H9 (cell line): ENCODE measurements around the gene ASB18. TPM values are rescaled to one million over a fixed set of nuclear protein-coding genes. Genes with fewer than 3 reads are reported as not detected.

ENCODE experiments used
- DNase-seq: peaks from one replicate; pipeline ENCODE4 v3.0.0-alpha.2; 2017
- H2AFZ ChIP-seq: one replicate; pipeline ENCODE4 v1.6.1; 2013; ENCODE audit warnings: mild to moderate bottlenecking, low read length, control low read depth, moderate library complexity
- H2AK5ac ChIP-seq: 2 replicates; pipeline ENCODE4 v1.6.1; 2013; ENCODE audit warnings: low read length, control low read depth, mixed read lengths; ENCODE audit not compliant: insufficient read length
- H2BK120ac ChIP-seq: one replicate; pipeline ENCODE4 v1.6.1; 2013; ENCODE audit warnings: low read depth, mild to moderate bottlenecking, low read length, control low read depth, inconsistent platforms; ENCODE audit not compliant: poor library complexity, severe bottlenecking
- H2BK12ac ChIP-seq: 2 replicates; pipeline ENCODE4 v1.6.1; 2013; ENCODE audit warnings: low read length, control low read depth, mixed read lengths, low read depth; ENCODE audit not compliant: insufficient read length
- H2BK15ac ChIP-seq: 2 replicates; pipeline ENCODE4 v1.6.1; 2013; ENCODE audit warnings: low read depth, low read length, control low read depth
- H2BK20ac ChIP-seq: one replicate; pipeline ENCODE4 v1.6.1; 2013; ENCODE audit warnings: low read depth, mild to moderate bottlenecking, low read length, control low read depth, inconsistent platforms; ENCODE audit not compliant: poor library complexity, severe bottlenecking
- H2BK5ac ChIP-seq: 2 replicates; pipeline ENCODE4 v1.6.1; 2013; ENCODE audit warnings: low read length, control low read depth, mixed read lengths; ENCODE audit not compliant: insufficient read length
- H3K14ac ChIP-seq: 2 replicates; pipeline ENCODE4 v1.6.1; 2013; ENCODE audit warnings: low read length, control low read depth; ENCODE audit not compliant: insufficient read depth
- H3K18ac ChIP-seq: 2 replicates; pipeline ENCODE4 v1.6.1; 2013; ENCODE audit warnings: low read depth, mild to moderate bottlenecking, mixed read lengths, low read length, control low read depth; ENCODE audit not compliant: insufficient read length
- H3K23ac ChIP-seq: 2 replicates; pipeline ENCODE4 v1.6.1; 2013; ENCODE audit warnings: low read length, control low read depth, mixed read lengths, low read depth; ENCODE audit not compliant: insufficient read length
- H3K23me2 ChIP-seq: 2 replicates; pipeline ENCODE4 v1.6.1; 2013; ENCODE audit warnings: low read depth, mild to moderate bottlenecking, mixed read lengths, low read length, control low read depth; ENCODE audit not compliant: insufficient read length, poor library complexity, severe bottlenecking
- H3K27ac ChIP-seq: 2 replicates; pipeline ENCODE4 v1.5.1; 2013; ENCODE audit warnings: low read length, control low read depth, mixed read lengths, low read depth; ENCODE audit not compliant: insufficient read length
- H3K27me3 ChIP-seq: 2 replicates; pipeline ENCODE4 v1.6.1; 2013; ENCODE audit warnings: low read length, control low read depth, inconsistent platforms; ENCODE audit not compliant: insufficient read depth
- H3K4ac ChIP-seq: 2 replicates; pipeline ENCODE4 v1.6.1; 2013; ENCODE audit warnings: low read depth, mild to moderate bottlenecking, control low read depth, inconsistent platforms, low read length, moderate library complexity
- H3K4me1 ChIP-seq: 2 replicates; pipeline ENCODE4 v1.6.1; 2013; ENCODE audit warnings: low read length, control low read depth, inconsistent platforms; ENCODE audit not compliant: insufficient read depth
- H3K4me2 ChIP-seq: 2 replicates; pipeline ENCODE4 v1.6.1; 2013; ENCODE audit warnings: low read length, control low read depth, mixed read lengths; ENCODE audit not compliant: insufficient read length, insufficient read depth
- H3K56ac ChIP-seq: 2 replicates; pipeline ENCODE4 v1.6.1; 2013; ENCODE audit warnings: low read depth, mild to moderate bottlenecking, mixed read lengths, low read length, control low read depth; ENCODE audit not compliant: insufficient read length
- H3K79me1 ChIP-seq: 2 replicates; pipeline ENCODE4 v1.6.1; 2013; ENCODE audit warnings: low read depth, mild to moderate bottlenecking, moderate library complexity, low read length, control low read depth, inconsistent platforms; ENCODE audit not compliant: insufficient read depth, poor library complexity, severe bottlenecking
- H3K79me2 ChIP-seq: 2 replicates; pipeline ENCODE4 v1.6.1; 2013; ENCODE audit warnings: low read length, control low read depth, inconsistent platforms; ENCODE audit not compliant: insufficient read depth
- H3K9ac ChIP-seq: 2 replicates; pipeline ENCODE4 v1.6.1; 2013; ENCODE audit warnings: low read length, control low read depth, mixed read lengths; ENCODE audit not compliant: insufficient read length; ENCODE audit errors: extremely low read depth
- H3K9me3 ChIP-seq: one replicate; pipeline ENCODE4 v1.6.1; 2013; ENCODE audit warnings: low read depth, low read length, inconsistent platforms; ENCODE audit not compliant: control insufficient read depth
- H3T11ph ChIP-seq: one replicate; pipeline ENCODE4 v1.6.1; 2013; ENCODE audit warnings: mild to moderate bottlenecking, low read length, control low read depth, inconsistent platforms
- H4K20me1 ChIP-seq: one replicate; pipeline ENCODE4 v1.6.1; 2013; ENCODE audit not compliant: control insufficient read depth, insufficient read length, insufficient read depth
- H4K5ac ChIP-seq: 2 replicates; pipeline ENCODE4 v1.6.1; 2013; ENCODE audit warnings: low read depth, mild to moderate bottlenecking, mixed read lengths, low read length, control low read depth; ENCODE audit not compliant: insufficient read length
- H4K8ac ChIP-seq: replicated peaks from 2 replicates; pipeline ENCODE4 v1.6.1; 2013; ENCODE audit warnings: low read length, control low read depth, mixed read lengths, low read depth; ENCODE audit not compliant: insufficient read length
- H4K91ac ChIP-seq: 2 replicates; pipeline ENCODE4 v1.6.1; 2013; ENCODE audit warnings: low read depth, mild to moderate bottlenecking, moderate library complexity, mixed read lengths, low read length, control low read depth; ENCODE audit not compliant: insufficient read length
- H3K27ac Mint-ChIP-seq, 3 experiments: 2 replicates in 2 of 3; 3 replicates in 1 of 3; pipeline ENCODE4 v1.8.0; 2020 to 2021; ENCODE audit warnings: mixed read lengths in 3 of 3, mild to moderate bottlenecking in 1 of 3, moderate library complexity in 1 of 3
- H3K27me3 Mint-ChIP-seq: 2 replicates; pipeline ENCODE4 v1.8.0; 2021; ENCODE audit warnings: low read depth, mild to moderate bottlenecking, moderate library complexity, mixed read lengths
- H3K36me3 Mint-ChIP-seq, 3 experiments: 2 replicates in 2 of 3; 3 replicates in 1 of 3; pipeline ENCODE4 v1.8.0; 2020 to 2021; ENCODE audit warnings: low read depth in 3 of 3, mixed read lengths in 3 of 3; ENCODE audit not compliant: insufficient read depth in 1 of 3
- H3K4me1 Mint-ChIP-seq, 2 experiments: 2 replicates each; pipeline ENCODE4 v1.8.0; 2020; ENCODE audit warnings: mixed read lengths in 2 of 2
- H3K4me3 Mint-ChIP-seq, 2 experiments: 2 replicates in 1 of 2; 3 replicates in 1 of 2; pipeline ENCODE4 v1.8.0; 2020 to 2021; ENCODE audit warnings: mild to moderate bottlenecking in 2 of 2, mixed read lengths in 2 of 2, moderate library complexity in 1 of 2
- H3K9me3 Mint-ChIP-seq, 2 experiments: 2 replicates in 1 of 2; 3 replicates in 1 of 2; pipeline ENCODE4 v1.8.0; 2020; ENCODE audit warnings: mild to moderate bottlenecking in 2 of 2, mixed read lengths in 2 of 2, moderate library complexity in 1 of 2
- CTCF ChIP-seq: fragments of 200-600 bp; sonication (generic); conservative IDR thresholded peaks from 3 replicates; pipeline ENCODE4 v1.8.0; 2021; ENCODE audit warnings: antibody characterized with exemption, mild to moderate bottlenecking
- WGBS: extraction: QIAGEN DNeasy Blood & Tissue Kit; methylation state at CpG from one replicate; pipeline ENCODE4 v1.1.7; 2013; ENCODE audit warnings: missing lambda C conversion rate, low lambda C conversion rate, mixed read lengths; ENCODE audit not compliant: insufficient read length; ENCODE audit errors: extremely low coverage; 5-methylcytosine and 5-hydroxymethylcytosine counted together
- total RNA-seq: library from RNA; stranded (reverse); gene quantifications from 2 replicates; pipeline ENCODE4 v1.2.1, GENCODE V29; 2021

Gene ASB18
- total RNA-seq, 1 experiment from 2014 or later: not detected

GRCh38 chr2:236168110-236169080 is 95.8 kb downstream of the ASB18 start, which contains the start of gene GBX2:
TSS of gene GBX2 (minus strand) at chr2:236168386. CDS start at chr2:236167971, 415 bp downstream.
- H3K79me2 ChIP-seq: no peaks in the 10 kb centered on the region
- no peak within 1 kb of the TSS for H2AK5ac ChIP-seq
- no peaks in the 10 kb centered on the region for H4K20me1 ChIP-seq
- H2BK120ac ChIP-seq: no peak within 1 kb of the TSS
- H3K4me2 ChIP-seq: peak within 1 kb of the TSS; percentile 64
- no peak within 1 kb of the TSS for H2BK15ac ChIP-seq
- H2BK5ac ChIP-seq: no peak within 1 kb of the TSS
- no CpG with 5 or more reads among the region's 105 CpGs for WGBS
- no peak within 1 kb of the TSS for H3T11ph ChIP-seq
- H2BK12ac ChIP-seq: no peak within 1 kb of the TSS
- peaks cover 3% of the 10 kb centered on the region for H3K4me1 ChIP-seq
- H4K91ac ChIP-seq: no peak within 1 kb of the TSS
- peak; percentile 94 for DNase-seq
- no peak within 1 kb of the TSS for H4K5ac ChIP-seq
- Mint-ChIP-seq H3K27ac (no peak within 1 kb of the TSS), H3K4me1 (peaks cover 40 to 44% of the 10 kb centered on the region in 2 experiments), H3K27me3 (peaks cover 93% of the 10 kb centered on the region), H3K36me3 (peaks cover 0 to 2% (median 0%) of the 10 kb centered on the region in 3 experiments; a peak in 2 of 7 replicates), H3K4me3 (peak within 1 kb of the TSS; percentile 48 to 81), H3K9me3 (peaks cover 0 to 8% of the 10 kb centered on the region in 2 experiments; a peak in 2 of 5 replicates)
- no peak within 1 kb of the TSS for H3K18ac ChIP-seq
- H3K27ac ChIP-seq: no peak within 1 kb of the TSS
- H3K56ac ChIP-seq: no peak within 1 kb of the TSS
- peaks cover 80% of the 10 kb centered on the region for H3K27me3 ChIP-seq
- no peaks in the 10 kb centered on the region for H3K79me1 ChIP-seq
- no peak within 1 kb of the TSS for H3K4ac ChIP-seq
- no peak for TF ChIP-seq CTCF
- no peak within 1 kb of the TSS for H4K8ac ChIP-seq
- H3K9ac ChIP-seq: no peak within 1 kb of the TSS
- H2AFZ ChIP-seq: no peak within 1 kb of the TSS
- no peak within 1 kb of the TSS for H2BK20ac ChIP-seq
- H3K23me2 ChIP-seq: peaks cover 28% of the 10 kb centered on the region
- no peaks in the 10 kb centered on the region for H3K9me3 ChIP-seq
- H3K23ac ChIP-seq: no peak within 1 kb of the TSS
- H3K14ac ChIP-seq: peak within 1 kb of the TSS; percentile 54; the same call in 1 of the 2 replicates
